SH-SY5Y (cell line): ENCODE data around the gene CCDC134.

ENCODE experiments used
- GATA2 ChIP-seq: IDR thresholded peaks from 2 replicates; pipeline ENCODE4 v1.6.1; 2011; ENCODE audit warnings: mild to moderate bottlenecking, low read depth, low read length
- GATA3 ChIP-seq: IDR thresholded peaks from 2 replicates; pipeline ENCODE4 v1.6.1; 2011; ENCODE audit warnings: low read depth, mild to moderate bottlenecking, low read length, moderate library complexity

- TF ChIP-seq GATA2: no peak
- TF ChIP-seq GATA3: no peak
Measured at GRCh38 chr22:41752011-41752970, 48.2 kb upstream of the CCDC134 start.
